Heart left ventricle (tissue), 16 donors: ENCODE results near the gene NCOA3. TPM values are rescaled to one million over a fixed set of nuclear protein-coding genes. Genes with fewer than 3 reads are reported as not detected.
A peak's percentile ranks its signal among the peaks of the same experiment; 100 is the strongest.
"Not testable (repeated sequence)": the region's sequence is repeated elsewhere in the genome, so short reads cannot be mapped to it uniquely, and the experiment has no call there.

Source experiments
- ATAC-seq, 4 donors: fragments of 200-7000 bp; cut with Tn5 transposase; one replicate each; pipeline ENCODE4 v1.9.1; 2020 to 2022; ENCODE audit warnings: moderate library complexity in 4 of 4, mild to moderate bottlenecking in 3 of 4, moderate number of reproducible peaks in 1 of 4
- DNase-seq, 5 donors: peaks; one replicate each; pipeline ENCODE4 v3.0.0-alpha.2; 2020
- H3K27ac ChIP-seq, 12 donors: fragments of 200-600 bp; sonication (generic) in 4 of 12; one replicate each; pipeline versions ENCODE4 v1.5.0 to v1.8.0; 2016 to 2022; ENCODE audit warnings: mild to moderate bottlenecking in 2 of 12
- H3K27me3 ChIP-seq, 9 donors: fragments of 200-600 bp; sonication (generic) in 2 of 9; one replicate each; pipeline versions ENCODE4 v1.5.1 to v1.8.0; 2016 to 2022; ENCODE audit warnings: mild to moderate bottlenecking in 3 of 9
- H3K36me3 ChIP-seq, 9 donors: fragments of 200-600 bp; sonication (generic) in 2 of 9; one replicate each; pipeline versions ENCODE4 v1.5.0 to v1.8.0; 2018 to 2022; ENCODE audit warnings: mild to moderate bottlenecking in 2 of 9
- H3K4me1 ChIP-seq, 12 donors: fragments of 200-600 bp; sonication (generic) in 4 of 12; one replicate each; pipeline versions ENCODE4 v1.5.0 to v1.8.0; 2016 to 2022; ENCODE audit warnings: mild to moderate bottlenecking in 3 of 12
- H3K4me3 ChIP-seq, 12 donors: fragments of 200-600 bp; sonication (generic) in 4 of 12; one replicate each; pipeline versions ENCODE4 v1.5.0 to v1.8.0; 2017 to 2022; ENCODE audit warnings: mild to moderate bottlenecking in 9 of 12, moderate library complexity in 4 of 12
- H3K9me3 ChIP-seq, 12 donors: fragments of 200-600 bp; sonication (generic) in 4 of 12; one replicate each; pipeline versions ENCODE4 v1.5.0 to v1.8.0; 2016 to 2022; ENCODE audit warnings: mild to moderate bottlenecking in 1 of 12
- POLR2A ChIP-seq, 2 donors: fragments of 450-650 bp; IDR thresholded peaks; one replicate each; pipeline ENCODE4 v1.6.1; 2017; ENCODE audit warnings: antibody characterized with exemption in 2 of 2, mild to moderate bottlenecking in 2 of 2, moderate library complexity in 2 of 2
- WGBS, 4 donors: extraction: QIAGEN DNeasy Blood & Tissue Kit in 2 of 4; methylation state at CpG; one replicate each; pipeline versions ENCODE4 v1.1.5 to v1.1.7; 2013 to 2018; 5-methylcytosine and 5-hydroxymethylcytosine counted together
- intact Hi-C, 10 donors: fragments of 100-400 bp; cut with DNase I; formaldehyde crosslinking; loops; one replicate each; pipeline versions ENCODE4 v1.11.1 to v1.14.2; 2022
- polyA plus RNA-seq, 2 donors: library from polyadenylated mRNA; stranded (reverse); fragments of 200-250 nt; gene quantifications; one replicate each; pipeline ENCODE4 v1.2.3, GENCODE V29; 2013
- total RNA-seq, 9 donors: library from RNA; depleted of rRNA in 2 of 9; stranded (reverse); fragments of >200 nt in 2 of 9; fragmentation: NEBNext Ultra II Directional in 3 of 9; extraction: Animal tissue kit (Norgen Biotek cat#: 25700) in 3 of 9; gene quantifications; one replicate each; pipeline versions ENCODE4 v1.1.0 to v1.2.4, GENCODE V29; 2016 to 2023
- TF ChIP-seq, protein P1 (sequence below), 12 donors: fragments of 200-600 bp; sonication (generic) in 4 of 12; IDR thresholded peaks; one replicate each; pipeline versions ENCODE4 v1.5.0 to v1.8.0; 2018 to 2022; ENCODE audit warnings: antibody characterized with exemption in 12 of 12, mild to moderate bottlenecking in 5 of 12
- donor health status: ischemic (EF 13 %, LVEDD 7.1; RV severe dilation, severe dysfunction).
- donor health status: healthy with polysubstance abuse.
- donor health status: DM: no; HTN: yes; CAD: no.
- donor health status: DM: no; HTN: no; CAD: no.
- donor health status: ischemic (EF 25% LVEDD 6.9; RV normal size, moderate dysfunction).
- donor health status: ischemic (EF 25% LVEDD 5.7; RV mildly dilated, moderate dysfunction).
- donor health status: healthy.
- donor health status: DM: yes; HTN: yes; CAD: no.
- donor health status: ischemic (EF 35%, LVEDD 5.7; RV mildly dilated, moderate dysfunction).
- donor health status: nonischemic (EF 11% LVEDD 7.7; RV severe dilation, severe dysfunction).
- donor health status: DM: yes; HTN: yes; CAD: no.
- donor health status: PGD.
- donor health status: ischemic (EF 29% LVEDD 5.4; RV normal size, mild dysfunction).
- donor health status: nonischemic (EF 23%, LVEDD 6.1; RV moderate dilation, normal function).

Gene NCOA3
- total and polyA plus RNA-seq, 11 donors: 6.7 to 39.3 (median 25.3) TPM

DNA sequence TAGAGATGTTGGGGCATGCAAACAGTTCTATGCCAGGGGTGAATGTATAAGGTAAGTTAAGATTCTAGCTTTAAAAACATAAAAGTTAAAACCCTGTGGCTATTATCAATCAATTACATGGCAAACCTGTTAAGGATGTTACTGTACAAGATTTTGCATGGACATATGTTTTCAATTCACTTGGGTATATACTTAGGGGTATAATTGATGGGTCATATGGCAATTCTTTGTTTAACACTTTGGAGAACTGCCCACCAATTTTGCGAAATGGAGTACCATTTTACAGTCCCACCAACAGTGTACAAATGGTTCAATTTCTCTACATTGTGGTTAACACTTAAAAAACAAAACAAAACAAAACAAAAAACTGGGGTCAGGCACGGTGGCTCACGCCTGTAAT lies 9.4 kb upstream of the NCOA3 start:
- Histone ChIP-seq H3K27ac (peak overlapping the region; percentile 75 to 89 (median 82)), H3K36me3 (no peaks in the 10 kb centered on the region), H3K27me3 (no peaks in the 10 kb centered on the region), H3K9me3 (peaks cover 0 to 4% (median 0%) of the 10 kb centered on the region in 12 donors), H3K4me3 (no peak overlapping the region), H3K4me1 (peaks cover 0 to 61% (median 25%) of the 10 kb centered on the region in 12 donors)
- WGBS, 4 donors: 92 to 96% (median 96%) methylated on average over 3 of the region's 3 CpGs
- DNase-seq (no peak), ATAC-seq (no peak)
- intact Hi-C loops: loop anchor here in 3 of 10 donors (2.0 to 10.0 kb wide), 2 partner anchors 107 to 217 kb away; no protein-coding TSS in a partner anchor
- no peak for TF ChIP-seq POLR2A (IDR thresholded peaks at IDR 0.05)
- TF ChIP-seq, protein P1, sequence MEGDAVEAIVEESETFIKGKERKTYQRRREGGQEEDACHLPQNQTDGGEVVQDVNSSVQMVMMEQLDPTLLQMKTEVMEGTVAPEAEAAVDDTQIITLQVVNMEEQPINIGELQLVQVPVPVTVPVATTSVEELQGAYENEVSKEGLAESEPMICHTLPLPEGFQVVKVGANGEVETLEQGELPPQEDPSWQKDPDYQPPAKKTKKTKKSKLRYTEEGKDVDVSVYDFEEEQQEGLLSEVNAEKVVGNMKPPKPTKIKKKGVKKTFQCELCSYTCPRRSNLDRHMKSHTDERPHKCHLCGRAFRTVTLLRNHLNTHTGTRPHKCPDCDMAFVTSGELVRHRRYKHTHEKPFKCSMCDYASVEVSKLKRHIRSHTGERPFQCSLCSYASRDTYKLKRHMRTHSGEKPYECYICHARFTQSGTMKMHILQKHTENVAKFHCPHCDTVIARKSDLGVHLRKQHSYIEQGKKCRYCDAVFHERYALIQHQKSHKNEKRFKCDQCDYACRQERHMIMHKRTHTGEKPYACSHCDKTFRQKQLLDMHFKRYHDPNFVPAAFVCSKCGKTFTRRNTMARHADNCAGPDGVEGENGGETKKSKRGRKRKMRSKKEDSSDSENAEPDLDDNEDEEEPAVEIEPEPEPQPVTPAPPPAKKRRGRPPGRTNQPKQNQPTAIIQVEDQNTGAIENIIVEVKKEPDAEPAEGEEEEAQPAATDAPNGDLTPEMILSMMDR (IDR thresholded peaks at IDR 0.05): no peak

DNA sequence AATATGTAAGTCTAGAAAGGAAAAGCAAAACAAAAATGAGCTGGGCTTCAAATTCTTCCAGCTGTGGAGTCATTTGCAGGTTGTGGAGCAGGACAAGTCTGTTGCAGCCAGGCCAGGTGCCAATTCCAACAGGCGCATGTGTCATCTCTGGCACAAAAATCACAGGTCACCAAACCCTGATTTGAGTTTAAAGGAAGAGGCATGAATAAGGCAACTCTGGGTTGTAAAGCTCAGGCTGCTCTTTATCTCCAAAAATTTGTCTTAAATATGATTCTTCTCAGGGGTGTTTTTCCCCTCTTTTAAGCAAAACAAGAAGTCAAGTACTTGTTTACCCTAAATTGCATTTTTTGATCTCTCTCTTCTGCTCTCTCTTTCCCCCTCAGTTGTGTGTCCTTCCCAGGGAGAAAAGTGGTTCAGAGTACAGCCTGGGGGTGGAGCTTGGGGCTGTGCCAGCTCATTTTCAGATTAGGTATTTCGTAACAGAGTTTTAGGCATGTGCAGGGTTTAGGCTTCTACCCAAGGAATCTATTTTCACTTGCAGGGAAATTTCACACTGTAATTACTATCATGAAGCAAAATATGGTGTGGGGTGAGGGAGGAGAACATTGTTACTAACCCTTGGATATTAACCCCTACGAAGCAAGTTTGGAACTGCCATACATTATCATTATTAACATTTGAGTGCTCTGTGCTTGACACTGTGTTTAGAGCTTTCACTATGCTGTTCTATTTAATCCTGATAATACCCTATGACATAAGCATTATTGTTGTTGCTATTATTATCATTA lies 8.3 kb upstream of the NCOA3 start:
- 4 to 11% (median 6%) methylated on average over 3 of the region's 3 CpGs for WGBS, 4 donors
- H3K4me3 ChIP-seq: peak overlapping the region in 3 of 12 donors; percentile 3 to 24 (median 23)
- no peak for TF ChIP-seq POLR2A (IDR thresholded peaks at IDR 0.05)
- TF ChIP-seq, protein P1 (IDR thresholded peaks at IDR 0.05): no peak
- intact Hi-C loops: loop anchor here in 3 of 10 donors (1.0 to 10.0 kb wide), 3 partner anchors 8 to 219 kb away; partner anchors contain the start of gene NCOA3 (in 1 of the 3)
- H3K36me3 ChIP-seq: no peaks in the 10 kb centered on the region
- peaks cover 0 to 4% (median 0%) of the 10 kb centered on the region in 12 donors for H3K9me3 ChIP-seq
- H3K27me3 ChIP-seq: no peaks in the 10 kb centered on the region
- DNase-seq (peak; percentile 87 to 92 (median 87)), ATAC-seq (peak; percentile 94 to 95 (median 94))
- H3K27ac ChIP-seq: peak overlapping the region; percentile 75 to 89 (median 82)
- peaks cover 0 to 52% (median 21%) of the 10 kb centered on the region in 12 donors for H3K4me1 ChIP-seq

DNA sequence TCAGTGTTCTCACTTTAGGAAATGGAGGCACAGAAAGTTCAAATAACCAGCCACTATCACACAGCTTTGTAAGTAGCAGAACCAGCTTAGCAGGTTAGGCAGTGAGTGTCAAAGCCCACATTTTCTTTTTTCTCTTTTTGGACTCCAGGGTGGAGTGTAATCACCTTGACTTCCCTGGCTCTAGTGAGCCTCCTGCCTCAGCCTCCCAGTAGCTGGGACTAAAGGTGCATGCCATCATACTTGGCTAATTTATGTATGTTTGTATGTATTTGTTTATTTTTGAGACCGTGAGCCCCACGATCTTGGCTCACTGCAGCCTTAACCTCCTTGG lies 7.8 kb upstream of the NCOA3 start:
- Histone ChIP-seq H3K4me1 (peaks cover 0 to 46% (median 21%) of the 10 kb centered on the region in 12 donors), H3K4me3 (no peak overlapping the region), H3K27ac (peak overlapping the region; percentile 75 to 89 (median 82)), H3K36me3 (no peaks in the 10 kb centered on the region), H3K27me3 (no peaks in the 10 kb centered on the region), H3K9me3 (peaks cover 0 to 4% (median 0%) of the 10 kb centered on the region in 12 donors)
- intact Hi-C loops: loop anchor here in 3 of 10 donors (1.0 to 10.0 kb wide), 3 partner anchors 7 to 219 kb away; partner anchors contain the start of gene NCOA3 (in 1 of the 3)
- DNase-seq (no peak), ATAC-seq (no peak)
- no peak for TF ChIP-seq POLR2A (IDR thresholded peaks at IDR 0.05)
- 39 to 53% (median 45%) methylated on average over 2 of the region's 2 CpGs for WGBS, 4 donors

DNA sequence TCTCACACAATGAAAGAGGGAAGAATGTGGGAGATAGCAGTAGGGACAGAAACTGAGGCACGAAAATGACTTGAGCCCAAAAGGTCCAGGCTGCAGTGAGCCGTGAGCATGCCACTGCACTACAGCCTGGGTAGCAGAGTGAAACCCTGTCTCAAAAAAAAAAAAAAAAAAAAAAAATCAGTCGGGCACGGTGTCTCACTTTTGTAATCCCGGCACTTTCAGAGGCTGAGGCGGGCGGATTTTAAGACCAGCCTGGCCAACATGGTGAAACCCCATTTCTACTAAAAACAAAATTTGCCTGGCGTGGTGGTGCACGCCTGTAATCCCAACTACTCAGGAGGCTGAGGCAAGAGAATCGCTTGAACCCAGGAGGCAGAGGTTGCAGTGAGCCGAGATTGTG lies 7.1 kb upstream of the NCOA3 start:
- H3K4me3 ChIP-seq, ATAC-seq, H3K27me3 ChIP-seq, DNase-seq, H3K36me3 ChIP-seq, H3K9me3 ChIP-seq: not testable (repeated sequence)
- intact Hi-C loops: loop anchor here in 2 of 10 donors (10.0 kb wide), 1 partner anchor 220 kb away; no protein-coding TSS in a partner anchor
- peak overlapping the region; percentile 75 to 89 (median 82) for H3K27ac ChIP-seq
- 84 to 90% (median 88%) methylated on average over 11 of the region's 11 CpGs for WGBS, 4 donors
- H3K4me1 ChIP-seq: peaks cover 0 to 39% (median 21%) of the 10 kb centered on the region in 12 donors

DNA sequence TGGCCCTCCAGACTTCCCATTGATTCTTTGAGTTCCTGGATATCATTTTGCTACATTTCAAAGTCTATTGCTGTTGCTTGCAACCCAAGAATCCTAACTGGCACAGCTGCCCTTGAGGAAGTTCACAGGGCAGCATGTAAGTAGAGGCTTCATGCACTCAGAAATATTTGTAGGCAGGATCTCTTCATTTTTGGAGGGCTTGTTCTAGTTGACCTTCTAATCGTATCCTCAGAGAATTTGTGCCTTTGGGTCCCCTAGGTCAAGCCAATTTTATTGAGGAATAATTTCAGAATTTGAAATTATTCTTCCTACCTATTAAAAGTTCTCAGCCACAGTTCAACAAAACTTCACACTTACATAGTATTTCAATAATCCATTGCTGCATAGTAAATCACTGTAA lies 5.6 kb upstream of the NCOA3 start:
- peaks cover 0 to 32% (median 21%) of the 10 kb centered on the region in 12 donors for H3K4me1 ChIP-seq
- 94 to 100% (median 96%) methylated on average over 1 of the region's 1 CpG for WGBS, 4 donors
- TF ChIP-seq POLR2A (IDR thresholded peaks at IDR 0.05): no peak
- TF ChIP-seq, protein P1 (IDR thresholded peaks at IDR 0.05): no peak
- intact Hi-C loops: loop anchor here in 2 of 10 donors (10.0 kb wide), 1 partner anchor 221 kb away; no protein-coding TSS in a partner anchor
- H3K9me3 ChIP-seq: peaks cover 0 to 4% (median 0%) of the 10 kb centered on the region in 12 donors
- DNase-seq (no peak), ATAC-seq (no peak)
- H3K36me3 ChIP-seq: no peaks in the 10 kb centered on the region
- no peaks in the 10 kb centered on the region for H3K27me3 ChIP-seq
- H3K27ac ChIP-seq: peak overlapping the region in 2 of 12 donors; percentile 9 to 45
- H3K4me3 ChIP-seq: no peak overlapping the region
